GM10248 (cell line): ENCODE measurements around the gene MMAB.

Experiments
- CTCF ChIA-PET: fragments of 300-600 bp; sonication (Branson Sonifier 250); formaldehyde crosslinking; extraction: SDS; loops from one replicate; lab custom pipeline; 2021; ENCODE audit warnings: antibody characterized with exemption; lab: Yijun Ruan, JAX
- POLR2A ChIA-PET: fragments of 350-650 bp; sonication (Branson Sonifier 250); formaldehyde crosslinking; extraction: SDS; loops from one replicate; lab custom pipeline; 2020; ENCODE audit warnings: antibody characterized with exemption; lab: Yijun Ruan, JAX
- DNase-seq: peaks from one replicate; pipeline ENCODE4 v3.0.0; 2012; ENCODE audit errors: extremely low spot score
- TF ChIP-seq, protein P1 (sequence below): IDR thresholded peaks from 2 replicates; pipeline ENCODE4 v1.5.1; 2012; ENCODE audit warnings: mild to moderate bottlenecking, low read depth; ENCODE audit errors: extremely low read depth, missing control alignments, control extremely low read depth

The MMAB gene

DNA sequence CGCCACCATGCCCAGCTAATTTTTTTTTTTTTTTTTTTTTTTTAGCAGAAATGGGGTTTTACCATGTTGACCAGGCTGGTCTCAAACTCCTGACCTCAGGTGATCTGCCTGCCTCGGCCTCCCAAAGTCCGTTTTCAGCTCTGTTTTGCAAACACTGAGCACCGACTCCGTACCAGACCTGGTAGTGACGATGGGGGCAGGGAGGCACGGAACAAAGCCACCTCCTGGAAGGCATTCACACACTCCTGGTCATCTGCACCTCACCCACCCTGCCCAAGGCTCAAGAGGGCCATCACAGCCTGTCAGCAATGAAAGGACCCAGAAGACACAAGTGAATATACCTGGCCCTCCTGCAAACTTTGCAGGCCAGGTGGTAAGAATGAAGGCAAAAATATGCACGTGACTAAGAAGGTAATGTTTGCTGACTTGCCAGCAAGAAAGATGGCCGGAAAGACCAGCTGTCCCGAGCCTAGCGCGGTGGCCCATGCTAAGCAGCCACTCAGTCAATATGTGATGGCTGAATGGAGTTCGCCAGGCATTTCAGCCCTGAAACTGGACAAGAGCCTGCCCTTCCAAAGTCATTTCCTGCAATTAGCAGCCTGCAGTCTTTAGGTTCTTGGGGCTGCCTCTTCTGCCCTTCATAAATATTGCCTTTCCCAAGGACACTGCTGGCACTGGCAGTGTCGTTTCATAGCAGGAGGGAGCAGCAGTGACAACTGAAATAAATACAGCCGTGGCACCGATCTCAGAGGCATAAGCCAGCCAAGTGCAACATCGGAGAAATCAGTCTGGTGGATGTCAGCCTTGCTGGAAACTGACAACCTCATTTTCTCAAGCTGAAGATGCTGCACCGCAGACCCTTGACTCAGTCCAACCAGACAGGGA is 17.6 kb downstream of the MMAB start:
- no peak for DNase-seq
- POLR2A ChIA-PET, result no interaction called here
- CTCF ChIA-PET, result interaction anchor here (0.7 kb wide), 2 partner anchors 8 to 31 kb away, joined by 3 read pairs; no protein-coding TSS in a partner anchor
- TF ChIP-seq, protein P1, sequence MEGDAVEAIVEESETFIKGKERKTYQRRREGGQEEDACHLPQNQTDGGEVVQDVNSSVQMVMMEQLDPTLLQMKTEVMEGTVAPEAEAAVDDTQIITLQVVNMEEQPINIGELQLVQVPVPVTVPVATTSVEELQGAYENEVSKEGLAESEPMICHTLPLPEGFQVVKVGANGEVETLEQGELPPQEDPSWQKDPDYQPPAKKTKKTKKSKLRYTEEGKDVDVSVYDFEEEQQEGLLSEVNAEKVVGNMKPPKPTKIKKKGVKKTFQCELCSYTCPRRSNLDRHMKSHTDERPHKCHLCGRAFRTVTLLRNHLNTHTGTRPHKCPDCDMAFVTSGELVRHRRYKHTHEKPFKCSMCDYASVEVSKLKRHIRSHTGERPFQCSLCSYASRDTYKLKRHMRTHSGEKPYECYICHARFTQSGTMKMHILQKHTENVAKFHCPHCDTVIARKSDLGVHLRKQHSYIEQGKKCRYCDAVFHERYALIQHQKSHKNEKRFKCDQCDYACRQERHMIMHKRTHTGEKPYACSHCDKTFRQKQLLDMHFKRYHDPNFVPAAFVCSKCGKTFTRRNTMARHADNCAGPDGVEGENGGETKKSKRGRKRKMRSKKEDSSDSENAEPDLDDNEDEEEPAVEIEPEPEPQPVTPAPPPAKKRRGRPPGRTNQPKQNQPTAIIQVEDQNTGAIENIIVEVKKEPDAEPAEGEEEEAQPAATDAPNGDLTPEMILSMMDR, result no peak

DNA sequence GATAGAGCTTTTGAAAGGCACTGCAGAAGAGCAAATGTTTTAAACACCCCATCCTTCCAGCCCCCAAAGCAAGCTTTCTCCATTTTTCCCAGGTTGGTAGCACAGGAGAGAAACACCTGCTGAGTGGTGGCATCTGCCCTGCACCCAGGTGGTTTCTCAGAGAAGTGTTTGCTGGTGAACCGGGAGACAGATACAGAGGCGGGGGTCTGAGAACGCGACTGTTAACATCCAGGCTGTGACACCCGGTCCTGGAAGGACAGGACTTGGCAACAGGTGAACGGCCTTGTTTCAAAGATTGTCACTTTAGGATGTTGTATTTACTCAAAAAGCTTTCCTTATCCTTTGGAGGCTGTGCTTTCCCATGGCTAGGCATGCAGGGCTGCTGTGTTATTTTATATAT is 18.5 kb downstream of the MMAB start:
- TF ChIP-seq, protein P1, result no peak
- POLR2A ChIA-PET, result no interaction called here
- no peak for DNase-seq
- CTCF ChIA-PET, result no interaction called here

DNA sequence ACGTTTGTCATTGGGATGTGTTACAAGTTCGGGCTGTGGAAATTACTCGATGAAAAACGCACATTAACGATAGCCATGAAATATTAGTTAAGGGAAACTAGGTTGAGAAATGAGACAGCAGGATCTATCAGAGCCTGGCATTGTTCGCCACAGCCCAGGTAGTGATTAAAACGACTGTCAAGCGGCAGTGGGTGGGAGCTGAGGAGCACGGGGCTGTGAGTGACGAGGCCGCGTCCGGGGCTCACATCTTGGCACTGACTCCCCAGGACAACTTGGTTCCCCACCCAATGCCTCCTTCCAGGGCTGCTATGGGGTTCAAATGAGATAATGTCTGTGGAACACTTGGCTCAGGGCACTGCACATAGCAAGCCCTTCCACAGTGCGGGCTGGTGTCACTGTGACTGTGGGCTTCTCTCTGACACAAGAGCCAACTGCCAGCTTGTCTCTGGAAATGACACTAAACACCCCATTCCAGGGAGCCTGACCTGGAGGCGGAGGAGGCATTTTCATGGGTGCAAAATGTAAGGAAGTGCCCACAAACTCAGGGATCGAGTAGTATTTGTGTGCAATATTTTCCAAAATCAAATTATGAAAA is 19.3 kb downstream of the MMAB start:
- POLR2A ChIA-PET, result no interaction called here
- TF ChIP-seq, protein P1, result no peak

DNA sequence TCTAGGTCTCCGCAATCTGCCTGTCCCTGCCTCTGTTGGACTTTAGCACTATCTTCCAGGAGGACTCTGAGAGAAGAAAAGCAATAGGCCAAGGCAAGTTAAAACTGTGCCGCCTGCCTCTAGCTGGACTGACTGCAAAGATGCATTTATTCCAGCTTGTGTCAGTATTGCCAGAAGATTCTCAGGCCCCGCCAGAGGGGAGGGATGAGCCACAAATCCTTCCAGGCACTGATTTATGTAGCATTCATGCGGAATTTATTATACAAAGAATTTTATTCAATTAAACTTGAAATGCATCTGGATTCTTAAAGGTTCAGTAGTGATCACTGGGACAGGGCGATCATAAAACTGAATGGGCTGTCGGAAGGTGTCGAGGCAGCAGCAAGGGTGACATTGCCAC is 19.8 kb downstream of the MMAB start:
- POLR2A ChIA-PET, result no interaction called here
- TF ChIP-seq, protein P1, result no peak
- CTCF ChIA-PET, result interaction anchor here (1.3 to 2.1 kb wide), 2 partner anchors 16 to 44 kb away, joined by 3 to 8 read pairs; no protein-coding TSS in a partner anchor
- no peak for DNase-seq

More for the DNA sequence above, 19.3 kb downstream of the MMAB start:
- CTCF ChIA-PET, result no interaction called here
- DNase-seq, result no peak

DNA sequence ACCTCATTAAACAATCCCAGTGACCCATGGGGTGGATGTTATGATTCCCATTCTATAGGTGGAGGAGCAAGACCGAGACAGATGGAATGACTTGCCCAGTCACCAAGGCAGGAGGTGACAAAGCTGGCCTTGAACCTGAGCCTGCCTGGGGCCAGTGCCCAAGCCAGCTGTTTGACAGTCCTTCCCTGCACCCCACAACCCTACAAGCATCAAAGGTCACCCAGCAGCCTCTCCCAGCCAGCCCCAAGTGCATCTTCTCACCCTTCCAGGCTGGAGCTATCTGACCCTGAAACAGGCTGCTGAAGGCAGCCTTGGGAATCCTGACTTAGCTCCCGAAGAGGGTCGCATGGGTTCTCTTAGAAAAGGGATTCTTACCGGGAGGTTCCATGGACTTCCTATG is 20.3 kb downstream of the MMAB start:
- no peak for DNase-seq
- POLR2A ChIA-PET, result no interaction called here
- CTCF ChIA-PET, result interaction anchor here (1.0 to 2.1 kb wide), 4 partner anchors 12 to 44 kb away, joined by 3 to 8 read pairs (median 4); no protein-coding TSS in a partner anchor
- TF ChIP-seq, protein P1, result no peak

DNA sequence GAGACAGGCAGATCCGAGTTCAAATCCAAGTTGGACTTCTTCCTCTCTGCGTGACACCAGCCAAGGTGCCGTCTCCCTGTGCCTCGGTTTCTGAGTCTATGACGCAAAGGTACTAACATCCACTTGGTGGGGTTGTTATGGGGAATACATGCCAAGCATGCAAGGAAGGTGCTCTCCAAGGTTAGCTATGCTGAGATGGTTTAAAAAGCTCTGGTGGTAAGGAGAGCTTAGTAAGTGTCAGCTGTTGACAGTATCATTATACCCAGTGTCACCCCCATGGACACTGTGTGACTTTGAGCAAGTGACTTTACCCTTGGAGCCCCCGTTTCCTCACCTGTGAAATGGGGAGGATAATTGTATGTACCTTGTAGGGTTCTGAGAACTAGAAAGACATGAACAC is 22.2 kb downstream of the MMAB start:
- ChIA-PET CTCF (interaction anchor here (0.7 to 2.1 kb wide), 5 partner anchors 10 to 294 kb away, joined by 3 to 8 read pairs (median 3); no protein-coding TSS in a partner anchor), POLR2A (no interaction called here)
- TF ChIP-seq, protein P1, result no peak
- DNase-seq, result no peak
